Measurements from ENCODE around the gene MYLK3. TPM values are rescaled to one million over a fixed set of nuclear protein-coding genes. Genes with fewer than 3 reads are reported as not detected.

Gene MYLK3
- total RNA-seq, 1 donor from 2014 or later = 0.32 TPM

- Mint-ChIP-seq H3K4me3 (ENCODE audit: unreplicated experiment) (no peak overlapping the region), H3K27ac (ENCODE audit: unreplicated experiment) (no peak overlapping the region), H3K4me1 (ENCODE audit: low read depth) (peaks cover 8% of the 10 kb centered on the region), H3K36me3 (ENCODE audit: low read depth) (no peaks in the 10 kb centered on the region), H3K27me3 (ENCODE audit: low read depth) (peaks cover 30% of the 10 kb centered on the region), H3K9me3 (ENCODE audit: low read depth) (no peaks in the 10 kb centered on the region)
- no peak for TF ChIP-seq CTCF (IDR thresholded peaks at IDR 0.05)
- no peak for DNase-seq (ENCODE audit: low spot score)
Measured at GRCh38 chr16:46759309-46759708, 11.2 kb upstream of the MYLK3 start.

GRCh38 chr16:46757339-46758050 lies 9.4 kb upstream of the MYLK3 start:
- no peak for TF ChIP-seq CTCF (IDR thresholded peaks at IDR 0.05)
- Mint-ChIP-seq H3K4me3 (ENCODE audit: unreplicated experiment) (no peak overlapping the region), H3K9me3 (ENCODE audit: low read depth) (no peaks in the 10 kb centered on the region), H3K4me1 (ENCODE audit: low read depth) (peaks cover 8% of the 10 kb centered on the region), H3K27me3 (ENCODE audit: low read depth) (peaks cover 30% of the 10 kb centered on the region), H3K27ac (ENCODE audit: unreplicated experiment) (no peak overlapping the region), H3K36me3 (ENCODE audit: low read depth) (no peaks in the 10 kb centered on the region)
- DNase-seq (ENCODE audit: low spot score) = no peak

GRCh38 chr16:46756772-46757171 lies 8.6 kb upstream of the MYLK3 start:
- Mint-ChIP-seq H3K36me3 (ENCODE audit: low read depth) (no peaks in the 10 kb centered on the region), H3K9me3 (ENCODE audit: low read depth) (no peaks in the 10 kb centered on the region), H3K4me3 (ENCODE audit: unreplicated experiment) (no peak overlapping the region), H3K27me3 (ENCODE audit: low read depth) (peaks cover 30% of the 10 kb centered on the region), H3K27ac (ENCODE audit: unreplicated experiment) (no peak overlapping the region), H3K4me1 (ENCODE audit: low read depth) (peaks cover 8% of the 10 kb centered on the region)
- TF ChIP-seq CTCF (IDR thresholded peaks at IDR 0.05) = no peak
- no peak for DNase-seq (ENCODE audit: low spot score)

- no peak for DNase-seq (ENCODE audit: low spot score)
- peaks cover 21% of the 10 kb centered on the region for H3K4me1 Mint-ChIP-seq (ENCODE audit: low read depth)
- no peak overlapping the region for H3K27ac Mint-ChIP-seq (ENCODE audit: unreplicated experiment)
- TF ChIP-seq CTCF (IDR thresholded peaks at IDR 0.05) = no peak
- H3K4me3 Mint-ChIP-seq (ENCODE audit: unreplicated experiment) = no peak overlapping the region
- H3K27me3 Mint-ChIP-seq (ENCODE audit: low read depth) = peaks cover 12% of the 10 kb centered on the region
- no peaks in the 10 kb centered on the region for H3K9me3 Mint-ChIP-seq (ENCODE audit: low read depth)
- H3K36me3 Mint-ChIP-seq (ENCODE audit: low read depth) = no peaks in the 10 kb centered on the region
Measured at GRCh38 chr16:46753015-46753414, 4.9 kb upstream of the MYLK3 start.

- Mint-ChIP-seq H3K4me1 (ENCODE audit: low read depth) (peaks cover 14% of the 10 kb centered on the region), H3K9me3 (ENCODE audit: low read depth) (no peaks in the 10 kb centered on the region), H3K4me3 (ENCODE audit: unreplicated experiment) (no peak overlapping the region), H3K27ac (ENCODE audit: unreplicated experiment) (no peak overlapping the region), H3K27me3 (ENCODE audit: low read depth) (peaks cover 4% of the 10 kb centered on the region), H3K36me3 (ENCODE audit: low read depth) (no peaks in the 10 kb centered on the region)
- TF ChIP-seq CTCF (IDR thresholded peaks at IDR 0.05) = no peak
- DNase-seq (ENCODE audit: low spot score) = no peak
Measured at GRCh38 chr16:46751381-46751780, 3.2 kb upstream of the MYLK3 start.
